MM.1S (cell line): ENCODE results near the gene PLA2G2F.

Experiments used
- DNase-seq: peaks from one replicate; pipeline ENCODE4 v3.0.0-alpha.2; 2015
- H2AFZ ChIP-seq: fragments of 300-600 bp; sonication (generic); 2 replicates; pipeline ENCODE4 v1.6.0; 2016; ENCODE audit warnings: antibody characterized with exemption, low read length
- H3F3A ChIP-seq: fragments of 300-600 bp; sonication (generic); 2 replicates; pipeline ENCODE4 v1.6.1; 2016; ENCODE audit warnings: mild to moderate bottlenecking, antibody characterized with exemption, low read length, moderate library complexity, mixed read lengths; ENCODE audit not compliant: insufficient read depth
- H3K27ac ChIP-seq: fragments of 300-600 bp; sonication (generic); 2 replicates; pipeline ENCODE4 v1.5.1; 2016; ENCODE audit warnings: mild to moderate bottlenecking, low read length
- H3K27me3 ChIP-seq: fragments of 300-600 bp; sonication (generic); replicated peaks from 2 replicates; pipeline ENCODE4 v1.6.0; 2016; ENCODE audit warnings: low read length; ENCODE audit not compliant: insufficient read depth
- H3K36me3 ChIP-seq: fragments of 300-600 bp; sonication (generic); replicated peaks from 2 replicates; pipeline ENCODE4 v1.6.1; 2016; ENCODE audit warnings: mild to moderate bottlenecking, low read length, mixed read lengths; ENCODE audit not compliant: insufficient read depth
- H3K4me1 ChIP-seq: fragments of 300-600 bp; sonication (generic); 2 replicates; pipeline ENCODE4 v1.6.1; 2016; ENCODE audit warnings: low read length, mixed read lengths
- H3K4me2 ChIP-seq: fragments of 300-600 bp; sonication (generic); 2 replicates; pipeline ENCODE4 v1.6.0; 2016; ENCODE audit warnings: low read depth, low read length
- H3K4me3 ChIP-seq: fragments of 300-600 bp; sonication (generic); 2 replicates; pipeline ENCODE4 v1.5.1; 2016; ENCODE audit warnings: low read length, mixed read lengths
- H3K79me2 ChIP-seq: fragments of 300-600 bp; sonication (generic); 2 replicates; pipeline ENCODE4 v1.6.1; 2016; ENCODE audit warnings: mixed run types, low read length, mixed read lengths
- H3K9ac ChIP-seq: fragments of 300-600 bp; sonication (generic); 2 replicates; pipeline ENCODE4 v1.6.1; 2016; ENCODE audit warnings: low read length, mixed read lengths
- H3K9me2 ChIP-seq: fragments of 300-600 bp; sonication (generic); replicated peaks from 2 replicates; pipeline ENCODE4 v1.6.1; 2016; ENCODE audit warnings: mild to moderate bottlenecking, low read length, mixed read lengths; ENCODE audit not compliant: insufficient read depth
- H3K9me3 ChIP-seq: fragments of 300-600 bp; sonication (generic); replicated peaks from 2 replicates; pipeline ENCODE4 v1.6.1; 2016; ENCODE audit warnings: mild to moderate bottlenecking, low read length, mixed read lengths; ENCODE audit not compliant: insufficient read depth
- H4K20me1 ChIP-seq: fragments of 300-600 bp; sonication (generic); 2 replicates; pipeline ENCODE4 v1.6.1; 2016; ENCODE audit warnings: mild to moderate bottlenecking, low read length, moderate library complexity, mixed read lengths; ENCODE audit not compliant: insufficient read depth
- CTCF ChIP-seq: fragments of 300-600 bp; sonication (generic); IDR thresholded peaks from 2 replicates; pipeline ENCODE4 v1.5.1; 2016; ENCODE audit warnings: antibody characterized with exemption, low read length, mixed read lengths
- EZH2 ChIP-seq: fragments of 300-600 bp; sonication (generic); optimal IDR thresholded peaks from 2 replicates; pipeline ENCODE3; 2017; ENCODE audit warnings: low read depth, mild to moderate bottlenecking, antibody characterized with exemption, low read length, mixed read lengths
- EZH2phosphoT487 ChIP-seq: fragments of 300-600 bp; sonication (generic); IDR thresholded peaks from 2 replicates; pipeline ENCODE4 v1.6.1; 2018; ENCODE audit warnings: antibody characterized with exemption, low read length

PLA2G2F gene

GRCh38 chr1:20184481-20184900 lies 45.4 kb downstream of the PLA2G2F start:
- TF ChIP-seq EZH2 (no peak), CTCF (no peak), EZH2phosphoT487 (no peak)
- no peaks in the 10 kb centered on the region for H3K4me1 ChIP-seq
- no peaks in the 10 kb centered on the region for H3K79me2 ChIP-seq
- H3K4me3 ChIP-seq, result no peak overlapping the region
- H4K20me1 ChIP-seq, result no peaks in the 10 kb centered on the region
- no peak overlapping the region for H3K9ac ChIP-seq
- no peaks in the 10 kb centered on the region for H3K9me3 ChIP-seq
- no peak for DNase-seq
- peaks cover 84% of the 10 kb centered on the region for H3K27me3 ChIP-seq
- no peaks in the 10 kb centered on the region for H3K9me2 ChIP-seq
- H3K4me2 ChIP-seq, result no peak overlapping the region
- H3K27ac ChIP-seq, result no peak overlapping the region
- no peaks in the 10 kb centered on the region for H3K36me3 ChIP-seq
- no peaks in the 10 kb centered on the region for H3F3A ChIP-seq
- H2AFZ ChIP-seq, result no peak overlapping the region

GRCh38 chr1:20184997-20185833 lies 46.1 kb downstream of the PLA2G2F start:
- H3K79me2 ChIP-seq, result no peaks in the 10 kb centered on the region
- no peak overlapping the region for H3K4me2 ChIP-seq
- H4K20me1 ChIP-seq, result no peaks in the 10 kb centered on the region
- H3K9me2 ChIP-seq, result no peaks in the 10 kb centered on the region
- no peak overlapping the region for H3K4me3 ChIP-seq
- no peak overlapping the region for H3K27ac ChIP-seq
- no peak overlapping the region for H3K9ac ChIP-seq
- DNase-seq, result no peak
- H3K27me3 ChIP-seq, result peaks cover 91% of the 10 kb centered on the region
- no peaks in the 10 kb centered on the region for H3F3A ChIP-seq
- no peaks in the 10 kb centered on the region for H3K4me1 ChIP-seq
- TF ChIP-seq EZH2phosphoT487, result no peak
- no peak for TF ChIP-seq CTCF
- no peak for TF ChIP-seq EZH2
- H3K9me3 ChIP-seq, result no peaks in the 10 kb centered on the region
- no peaks in the 10 kb centered on the region for H3K36me3 ChIP-seq
- H2AFZ ChIP-seq, result no peak overlapping the region

- no peaks in the 10 kb centered on the region for H4K20me1 ChIP-seq
- H3K4me2 ChIP-seq, result no peak within 1 kb of the TSS
- H2AFZ ChIP-seq, result no peak within 1 kb of the TSS
- no peak within 1 kb of the TSS for H3K9ac ChIP-seq
- DNase-seq, result no peak
- TF ChIP-seq EZH2 (no peak), CTCF (no peak), EZH2phosphoT487 (no peak)
- H3K4me3 ChIP-seq, result no peak within 1 kb of the TSS
- no peaks in the 10 kb centered on the region for H3K9me2 ChIP-seq
- H3K36me3 ChIP-seq, result no peaks in the 10 kb centered on the region
- no peak within 1 kb of the TSS for H3K27ac ChIP-seq
- H3F3A ChIP-seq, result no peaks in the 10 kb centered on the region
- H3K9me3 ChIP-seq, result no peaks in the 10 kb centered on the region
- H3K4me1 ChIP-seq, result no peaks in the 10 kb centered on the region
- H3K27me3 ChIP-seq, result peaks cover 96% of the 10 kb centered on the region
- H3K79me2 ChIP-seq, result no peaks in the 10 kb centered on the region
Observed at GRCh38 chr1:20185834-20186782, 47.0 kb downstream of the PLA2G2F start, which contains the start of the genes PLA2G2C and UBXN10. TSS of gene PLA2G2C (minus strand) at chr1:20186518. CDS start at chr1:20177363, 9,155 bp downstream. TSS of gene UBXN10 (plus strand) at chr1:20186096. CDS start at chr1:20190562, 4,466 bp downstream.
